K562 (cell line): ENCODE measurements around the gene SEPTIN14. TPM values are rescaled to one million over a fixed set of nuclear protein-coding genes. Genes with fewer than 3 reads are reported as not detected.
"Not testable (repeated sequence)": the region's sequence is repeated elsewhere in the genome, so short reads cannot be mapped to it uniquely, and the experiment has no call there.

Experiments
- ATAC-seq: fragments of 200-7000 bp; cut with Tn5 transposase; 3 replicates; pipeline ENCODE4 v1.9.1; 2020; ENCODE audit warnings: moderate library complexity
- BruUV-seq: library from RNA; stranded (reverse); fragments of 400-500 nt; replicated peaks from 2 replicates; lab custom pipeline; 2021; lab: Mats Ljungman, UMichigan
- CTCF ChIA-PET: fragments of 300-600 bp; formaldehyde crosslinking; extraction: SDS; loops from one replicate; lab custom pipeline; 2021; ENCODE audit warnings: low intra/inter-chr PET ratio; lab: Yijun Ruan, JAX
- POLR2A ChIA-PET: fragments of 300-600, 350-650 bp; sonication (Branson Sonifier 250); formaldehyde crosslinking; extraction: SDS; loops from one replicate; lab custom pipeline; 2021; ENCODE audit warnings: antibody characterized with exemption, inconsistent platforms; lab: Yijun Ruan, JAX
- DNase-seq, 4 experiments: peaks; one replicate each; pipeline versions ENCODE4 v3.0.0 to v3.0.0-alpha.2; 2011 to 2018; ENCODE audit warnings: low spot score in 3 of 4, mixed read lengths in 3 of 4; ENCODE audit errors: extremely low read depth in 1 of 4
- FAIRE-seq: peaks from 2 replicates; lab custom pipeline; 2011; peaks lifted over from hg19 to GRCh38; lab: Jason Lieb, UNC
- H2AFZ ChIP-seq: 2 replicates; pipeline ENCODE4 v1.6.0; 2011; ENCODE audit warnings: low read depth, low read length, control low read depth, inconsistent platforms
- H3K27ac ChIP-seq: fragments of 200-600 bp; 3 replicates; pipeline ENCODE4 v1.8.0; 2011; ENCODE audit warnings: low read depth, mild to moderate bottlenecking, control low read depth, inconsistent platforms, low read length, moderate library complexity, mixed read lengths; ENCODE audit errors: extremely low read depth
- H3K27me3 ChIP-seq, 2 experiments: fragments of 300-600 bp in 1 of 2; 2 replicates in 1 of 2; 3 replicates in 1 of 2; pipeline versions ENCODE4 v1.6.0 to v1.8.0; 2011; ENCODE audit warnings: inconsistent platforms in 2 of 2, low read length in 2 of 2, mild to moderate bottlenecking in 1 of 2, mixed read lengths in 1 of 2, moderate library complexity in 1 of 2; ENCODE audit not compliant: control insufficient read depth in 2 of 2, insufficient read depth in 2 of 2
- H3K36me3 ChIP-seq: fragments of 300-600 bp; 3 replicates; pipeline ENCODE4 v1.8.0; 2011; ENCODE audit warnings: mild to moderate bottlenecking, low read length, inconsistent platforms; ENCODE audit not compliant: control insufficient read depth, insufficient read depth
- H3K4me1 ChIP-seq, 2 experiments: fragments of 200-600 bp in 1 of 2; replicated peaks in 1 of 2; 2 replicates in 1 of 2; 3 replicates in 1 of 2; pipeline versions ENCODE4 v1.5.1 to v1.8.0; 2011; ENCODE audit warnings: inconsistent platforms in 2 of 2, low read length in 2 of 2, mild to moderate bottlenecking in 1 of 2, mixed read lengths in 1 of 2, moderate library complexity in 1 of 2; ENCODE audit not compliant: control insufficient read depth in 2 of 2, insufficient read depth in 2 of 2
- H3K4me2 ChIP-seq: 2 replicates; pipeline ENCODE4 v1.6.1; 2011; ENCODE audit warnings: low read length, control low read depth, inconsistent platforms, mixed read lengths; ENCODE audit not compliant: insufficient read depth
- H3K4me3 ChIP-seq: fragments of 200-600 bp; sonication (generic), shearing (Covaris generic); 2 replicates; pipeline ENCODE4 v1.5.1; 2016; ENCODE audit warnings: control low read depth, inconsistent platforms
- H3K79me2 ChIP-seq: fragments of 200-600 bp; 3 replicates; pipeline ENCODE4 v1.8.0; 2011; ENCODE audit warnings: low read length, inconsistent platforms; ENCODE audit not compliant: control insufficient read depth, insufficient read depth
- H3K9ac ChIP-seq, 2 experiments: 2 replicates each; pipeline versions ENCODE4 v1.6.0 to v1.6.1; 2011; ENCODE audit warnings: low read depth in 2 of 2, low read length in 2 of 2, control low read depth in 1 of 2, inconsistent platforms in 1 of 2, mild to moderate bottlenecking in 1 of 2, mixed read lengths in 1 of 2; ENCODE audit not compliant: insufficient read depth in 1 of 2
- H3K9me1 ChIP-seq: one replicate; pipeline ENCODE4 v1.6.0; 2011; ENCODE audit warnings: inconsistent platforms, mild to moderate bottlenecking, low read length, moderate library complexity; ENCODE audit not compliant: control insufficient read depth, insufficient read depth
- H3K9me3 ChIP-seq: replicated peaks from 2 replicates; pipeline ENCODE4 v1.5.1; 2011; ENCODE audit warnings: low read depth, low read length, inconsistent platforms; ENCODE audit not compliant: control insufficient read depth, insufficient read depth
- H4K20me1 ChIP-seq: replicated peaks from 2 replicates; pipeline ENCODE4 v1.6.1; 2011; ENCODE audit warnings: low read length, inconsistent platforms, mixed read lengths; ENCODE audit not compliant: control insufficient read depth, insufficient read depth
- ASH1L ChIP-seq: fragments of 450-650 bp; IDR thresholded peaks from 2 replicates; pipeline ENCODE4 v1.6.1; 2018; ENCODE audit warnings: borderline replicate concordance, mild to moderate bottlenecking, low read depth; ENCODE audit not compliant: partially characterized antibody
- CBFA2T2 ChIP-seq: fragments of 450-650 bp; conservative IDR thresholded peaks from 2 replicates; pipeline ENCODE4 v1.6.1; 2017; ENCODE audit warnings: mild to moderate bottlenecking
- FUS ChIP-seq: fragments of 200-400 bp; formaldehyde crosslinking; optimal IDR thresholded peaks from 2 replicates; pipeline ENCODE3; 2017; ENCODE audit warnings: low read depth, low read length
- HDAC8 ChIP-seq: fragments of 450-650 bp; IDR thresholded peaks from 2 replicates; pipeline ENCODE4 v1.6.1; 2016; ENCODE audit warnings: mild to moderate bottlenecking, missing genetic modification characterization, moderate library complexity, missing compliant biosample characterization
- RBM25 ChIP-seq: fragments of 200-400 bp; formaldehyde crosslinking; IDR thresholded peaks from 2 replicates; pipeline ENCODE4 v1.6.1; 2018; ENCODE audit warnings: low read length, low read depth, moderate library complexity; ENCODE audit not compliant: severe bottlenecking
- ZNF146 ChIP-seq: IDR thresholded peaks from one replicate; pipeline ENCODE4 v1.6.1; 2018; ENCODE audit warnings: missing compliant biosample characterization; ENCODE audit not compliant: unreplicated experiment
- WGBS: fragments of 100-300 bp; shearing (Covaris generic); methylation state at CpG from one replicate; pipeline ENCODE4 v1.1.6; 2016; ENCODE audit warnings: low coverage, mixed read lengths; ENCODE audit not compliant: insufficient coverage; ENCODE audit errors: missing lambda C conversion rate; 5-methylcytosine and 5-hydroxymethylcytosine counted together
- in situ Hi-C: fragments of 300-500 bp; cut with MboI; formaldehyde crosslinking; loops from 4 replicates; pipeline ENCODE4 v1.15.0; 2018; ENCODE audit warnings: inconsistent platforms, mixed read lengths
- intact Hi-C: fragments of 100-400 bp; cut with micrococcal nuclease; formaldehyde crosslinking; loops from 2 replicates; pipeline ENCODE4 v1.14.2; 2022
- polyA plus RNA-seq, 8 experiments: library from polyadenylated mRNA; depleted of rRNA in 4 of 8; stranded (reverse) in 5 of 8; unstranded in 3 of 8; fragments of >200 nt; fragmentation: Nextera tagmentation in 2 of 8; fragmentation: Illumina TruSeq in 1 of 8; extraction: Ambion mirVana in 2 of 8; extraction: Trizol in 1 of 8; gene quantifications; 2 replicates each; pipeline versions ENCODE4 v1.2.1 to v1.2.3, GENCODE V29; 2011 to 2014; ENCODE audit warnings: inconsistent platforms in 1 of 8, missing spikeins in 1 of 8
- total RNA-seq, 7 experiments: library from RNA; depleted of rRNA in 6 of 7; stranded (reverse); fragments of >200 nt in 6 of 7; fragmentation: Illumina TruSeq in 2 of 7; extraction: Trizol in 2 of 7; gene quantifications; 2 replicates each; pipeline versions ENCODE4 v1.2.1 to v1.2.3, GENCODE V29; 2011 to 2021; ENCODE audit warnings: low replicate concordance in 1 of 7

The SEPTIN14 gene
- total and polyA plus RNA-seq, 9 of the 15 experiments (the other 6 are each of a cell fraction or from before 2014, with no cell fraction given) = 0.04 to 0.10 (median 0.04) TPM; not detected in 1

- TF ChIP-seq HDAC8 (no peak), FUS (no peak), CBFA2T2 (no peak)
Measured at GRCh38 chr7:55871932-55872485, 9.5 kb upstream of the SEPTIN14 start (continued).

GRCh38 chr7:55868989-55869388 lies 6.4 kb upstream of the SEPTIN14 start:
- 1% methylated on average over 6 of the region's 7 CpGs for WGBS

GRCh38 chr7:55845164-55845563 lies 17.4 kb downstream of the SEPTIN14 start:
- FAIRE-seq, H3K4me2 ChIP-seq, intact Hi-C loops, H3K4me3 ChIP-seq, BruUV-seq, DNase-seq, H3K9me1 ChIP-seq, POLR2A ChIA-PET, in situ Hi-C loops, H3K36me3 ChIP-seq, H3K4me1 ChIP-seq, H3K27me3 ChIP-seq, H2AFZ ChIP-seq, H3K79me2 ChIP-seq, ATAC-seq, H3K9ac ChIP-seq, H3K27ac ChIP-seq, CTCF ChIA-PET, H3K9me3 ChIP-seq, H4K20me1 ChIP-seq: not testable (repeated sequence)
- TF ChIP-seq RBM25 = peak; percentile 51
- TF ChIP-seq ZNF146 (CRISPR knock-in tag) = peak; percentile 90
- WGBS = 0% methylated on average over 1 of the region's 1 CpG

More at GRCh38 chr7:55868989-55869388, 6.4 kb upstream of the SEPTIN14 start:
- CTCF ChIA-PET, H2AFZ ChIP-seq, H4K20me1 ChIP-seq, H3K36me3 ChIP-seq, H3K9ac ChIP-seq, ATAC-seq, intact Hi-C loops, POLR2A ChIA-PET, H3K9me3 ChIP-seq, H3K4me3 ChIP-seq, BruUV-seq, in situ Hi-C loops, FAIRE-seq, H3K79me2 ChIP-seq, H3K4me1 ChIP-seq, DNase-seq, H3K4me2 ChIP-seq, H3K27ac ChIP-seq, H3K9me1 ChIP-seq: not testable (repeated sequence)
- H3K27me3 ChIP-seq = peaks cover 0 to 16% of the 10 kb centered on the region in 2 experiments; a peak in 2 of 5 replicates
- peak; percentile 26 for TF ChIP-seq ASH1L
